ENCODE results near the gene PAX7. TPM values are rescaled to one million over a fixed set of nuclear protein-coding genes. Genes with fewer than 3 reads are reported as not detected.

PAX7 gene
- total and polyA plus RNA-seq, 9 of the 15 experiments (the other 6 are each of a cell fraction or from before 2014, with no cell fraction given) = not detected

DNA sequence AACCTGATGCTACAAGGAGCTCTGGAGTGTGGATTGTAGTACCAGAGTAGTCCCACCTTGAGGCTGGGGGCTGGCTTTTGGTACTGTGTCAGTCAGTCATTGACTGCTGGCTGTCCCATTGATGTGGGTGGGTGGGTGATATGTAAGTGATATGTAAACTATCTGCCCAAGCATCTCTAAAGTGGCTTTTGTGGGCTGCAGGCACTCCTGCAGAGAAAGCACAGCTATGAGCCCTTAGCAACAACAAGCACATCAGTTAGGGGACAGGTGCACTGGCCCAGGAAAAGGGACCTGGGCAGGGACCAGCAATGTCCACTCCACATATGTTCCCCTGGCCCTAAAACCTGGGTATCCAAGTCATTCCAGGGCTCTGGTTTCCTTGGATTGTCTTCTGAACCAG is 118.9 kb downstream of the PAX7 start (continued):
- TF ChIP-seq, protein P1, sequence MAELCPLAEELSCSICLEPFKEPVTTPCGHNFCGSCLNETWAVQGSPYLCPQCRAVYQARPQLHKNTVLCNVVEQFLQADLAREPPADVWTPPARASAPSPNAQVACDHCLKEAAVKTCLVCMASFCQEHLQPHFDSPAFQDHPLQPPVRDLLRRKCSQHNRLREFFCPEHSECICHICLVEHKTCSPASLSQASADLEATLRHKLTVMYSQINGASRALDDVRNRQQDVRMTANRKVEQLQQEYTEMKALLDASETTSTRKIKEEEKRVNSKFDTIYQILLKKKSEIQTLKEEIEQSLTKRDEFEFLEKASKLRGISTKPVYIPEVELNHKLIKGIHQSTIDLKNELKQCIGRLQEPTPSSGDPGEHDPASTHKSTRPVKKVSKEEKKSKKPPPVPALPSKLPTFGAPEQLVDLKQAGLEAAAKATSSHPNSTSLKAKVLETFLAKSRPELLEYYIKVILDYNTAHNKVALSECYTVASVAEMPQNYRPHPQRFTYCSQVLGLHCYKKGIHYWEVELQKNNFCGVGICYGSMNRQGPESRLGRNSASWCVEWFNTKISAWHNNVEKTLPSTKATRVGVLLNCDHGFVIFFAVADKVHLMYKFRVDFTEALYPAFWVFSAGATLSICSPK (IDR thresholded peaks at IDR 0.05; ENCODE audit: borderline replicate concordance) = no peak
- TF ChIP-seq POU5F1 (IDR thresholded peaks at IDR 0.05; ENCODE audit: borderline replicate concordance, low read depth, low read length, partially characterized antibody) (no peak), THRAP3 (IDR thresholded peaks at IDR 0.05; ENCODE audit: borderline replicate concordance) (no peak), GTF2A2 (tag; IDR thresholded peaks at IDR 0.05) (no peak)
- TF ChIP-seq, protein P2, sequence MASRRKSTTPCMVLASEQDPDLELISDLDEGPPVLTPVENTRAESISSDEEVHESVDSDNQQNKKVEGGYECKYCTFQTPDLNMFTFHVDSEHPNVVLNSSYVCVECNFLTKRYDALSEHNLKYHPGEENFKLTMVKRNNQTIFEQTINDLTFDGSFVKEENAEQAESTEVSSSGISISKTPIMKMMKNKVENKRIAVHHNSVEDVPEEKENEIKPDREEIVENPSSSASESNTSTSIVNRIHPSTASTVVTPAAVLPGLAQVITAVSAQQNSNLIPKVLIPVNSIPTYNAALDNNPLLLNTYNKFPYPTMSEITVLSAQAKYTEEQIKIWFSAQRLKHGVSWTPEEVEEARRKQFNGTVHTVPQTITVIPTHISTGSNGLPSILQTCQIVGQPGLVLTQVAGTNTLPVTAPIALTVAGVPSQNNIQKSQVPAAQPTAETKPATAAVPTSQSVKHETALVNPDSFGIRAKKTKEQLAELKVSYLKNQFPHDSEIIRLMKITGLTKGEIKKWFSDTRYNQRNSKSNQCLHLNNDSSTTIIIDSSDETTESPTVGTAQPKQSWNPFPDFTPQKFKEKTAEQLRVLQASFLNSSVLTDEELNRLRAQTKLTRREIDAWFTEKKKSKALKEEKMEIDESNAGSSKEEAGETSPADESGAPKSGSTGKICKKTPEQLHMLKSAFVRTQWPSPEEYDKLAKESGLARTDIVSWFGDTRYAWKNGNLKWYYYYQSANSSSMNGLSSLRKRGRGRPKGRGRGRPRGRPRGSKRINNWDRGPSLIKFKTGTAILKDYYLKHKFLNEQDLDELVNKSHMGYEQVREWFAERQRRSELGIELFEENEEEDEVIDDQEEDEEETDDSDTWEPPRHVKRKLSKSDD (conservative IDR thresholded peaks at IDR 0.05; ENCODE audit: low read length) = no peak

DNA sequence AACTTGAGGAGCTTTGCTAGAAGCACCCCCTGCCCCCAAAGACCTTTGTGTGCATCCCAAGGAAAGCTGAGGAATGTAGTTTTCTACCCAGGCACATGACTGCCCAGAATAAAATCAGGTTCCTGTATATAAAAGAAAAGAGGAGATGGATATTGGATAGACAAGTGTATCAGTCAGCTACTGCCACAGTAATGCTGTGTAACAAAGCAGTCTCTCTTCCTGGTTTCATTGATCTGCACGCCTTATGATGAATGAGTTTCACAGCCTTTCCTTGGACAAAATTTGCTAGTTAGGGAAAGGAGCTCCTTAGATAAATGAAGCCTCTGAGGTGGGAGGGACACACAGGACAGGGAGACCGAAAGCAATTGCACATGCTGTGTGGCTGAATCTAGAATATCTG is 120.0 kb downstream of the PAX7 start:
- FAIRE-seq = no peak

More for the DNA sequence above, 120.0 kb downstream of the PAX7 start:
- H4K20me1 ChIP-seq (replicated peaks; ENCODE audit: control insufficient read depth, insufficient read depth, low read length) = 0 out of 2 replicates have a peak, but pooled peaks cover 3% of the 10 kb centered on the region
- intact Hi-C loops (cut with micrococcal nuclease) (no loop called here), in situ Hi-C loops (cut with MboI) (no loop called here)
- ChIA-PET POLR2A (interaction anchor here (0.6 to 1.7 kb wide), 3 partner anchors 9 to 419 kb away, joined by 3 to 5 read pairs (median 3); no protein-coding TSS in a partner anchor), CTCF (ENCODE audit: low intra/inter-chr PET ratio) (no interaction called here)
- ATAC-seq (no peak), DNase-seq (ENCODE audit: extremely low read depth in 1 of 4, low spot score in 3 of 4) (no peak)
- H2AFZ ChIP-seq (ENCODE audit: low read depth, low read length) = no peak overlapping the region
- no peaks in the 10 kb centered on the region for H3K36me3 ChIP-seq (ENCODE audit: control insufficient read depth, insufficient read depth, low read length)
- H3K9me3 ChIP-seq (replicated peaks; ENCODE audit: control insufficient read depth, insufficient read depth, low read depth, low read length) = no peaks in the 10 kb centered on the region
- H3K9me1 ChIP-seq (ENCODE audit: control insufficient read depth, insufficient read depth, low read length) = no peaks in the 10 kb centered on the region
- WGBS (ENCODE audit: insufficient coverage, low coverage, missing lambda C conversion rate) = 0% methylated on average over 2 of the region's 2 CpGs
- no peak overlapping the region for H3K4me3 ChIP-seq
- H3K4me1 ChIP-seq (replicated peaks in 1 of 2; ENCODE audit: control insufficient read depth in 2 of 2, insufficient read depth in 2 of 2, low read length in 2 of 2) = no peaks in the 10 kb centered on the region; a peak in 1 of 5 replicates
- peaks cover 5 to 21% of the 10 kb centered on the region in 2 experiments; a peak in 4 of 5 replicates for H3K27me3 ChIP-seq (ENCODE audit: control insufficient read depth in 2 of 2, insufficient read depth in 2 of 2, low read length in 2 of 2)
- no peak overlapping the region for H3K9ac ChIP-seq (ENCODE audit: insufficient read depth in 1 of 2, low read depth in 2 of 2, low read length in 2 of 2)
- no peak overlapping the region for H3K27ac ChIP-seq (ENCODE audit: extremely low read depth, low read depth, low read length)
- no peak overlapping the region for H3K4me2 ChIP-seq (ENCODE audit: insufficient read depth, low read length)
- no peaks in the 10 kb centered on the region for H3K79me2 ChIP-seq (ENCODE audit: control insufficient read depth, insufficient read depth, low read length)
- peak; percentile 57 for TF ChIP-seq RBM25 (IDR thresholded peaks at IDR 0.05; ENCODE audit: low read depth, low read length, severe bottlenecking)
- no peak for TF ChIP-seq ZNF134 (CRISPR knock-in tag; conservative IDR thresholded peaks at IDR 0.05)
- TF ChIP-seq BCOR (IDR thresholded peaks at IDR 0.05) = peak; percentile 62; the same call in 1 of the 2 replicates
- no TSS peak for BruUV-seq (replicated peaks)
